ENCODE data around the gene LMX1B.
"Not testable (repeated sequence)": the region's sequence is repeated elsewhere in the genome, so short reads cannot be mapped to it uniquely, and the experiment has no call there.

LMX1B gene

GRCh38 chr9:126708178-126708577 is 94.5 kb downstream of the LMX1B start:
- no peak for DNase-seq (ENCODE audit: low read depth in 2 of 2)

GRCh38 chr9:126709241-126709640 is 95.5 kb downstream of the LMX1B start:
- no peak for DNase-seq (ENCODE audit: low read depth in 2 of 2)

- no peak for DNase-seq (ENCODE audit: low read depth in 2 of 2)
These were observed 101.7 kb downstream of the LMX1B start for GRCh38 chr9:126715382-126715781.

DNA sequence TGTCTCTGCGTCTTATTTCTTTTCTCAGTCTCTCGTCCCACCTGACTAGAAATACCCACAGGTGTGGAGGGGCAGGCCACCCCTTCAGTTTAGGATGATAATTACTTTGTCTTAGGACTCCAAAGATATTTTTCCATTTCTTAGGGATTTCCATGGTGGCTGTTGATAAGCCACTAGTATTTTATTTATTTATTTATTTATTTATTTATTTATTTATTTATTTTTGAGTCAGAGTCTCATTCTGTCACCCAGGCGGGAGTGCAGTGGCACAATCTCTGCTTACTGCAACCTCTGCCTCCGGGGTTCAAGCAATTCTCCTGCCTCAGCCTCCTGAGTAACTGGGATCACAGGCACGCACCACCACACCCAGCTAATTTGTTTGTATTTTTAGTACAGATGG is 103.7 kb downstream of the LMX1B start:
- DNase-seq (ENCODE audit: low read depth in 2 of 2): not testable (repeated sequence)

- peak; percentile 68 to 75 for DNase-seq (ENCODE audit: low read depth in 2 of 2)
These were observed 105.9 kb downstream of the LMX1B start for GRCh38 chr9:126719618-126720031.

- no peak for DNase-seq (ENCODE audit: low read depth in 2 of 2)
These were observed 106.3 kb downstream of the LMX1B start for GRCh38 chr9:126720036-126720435.

DNA sequence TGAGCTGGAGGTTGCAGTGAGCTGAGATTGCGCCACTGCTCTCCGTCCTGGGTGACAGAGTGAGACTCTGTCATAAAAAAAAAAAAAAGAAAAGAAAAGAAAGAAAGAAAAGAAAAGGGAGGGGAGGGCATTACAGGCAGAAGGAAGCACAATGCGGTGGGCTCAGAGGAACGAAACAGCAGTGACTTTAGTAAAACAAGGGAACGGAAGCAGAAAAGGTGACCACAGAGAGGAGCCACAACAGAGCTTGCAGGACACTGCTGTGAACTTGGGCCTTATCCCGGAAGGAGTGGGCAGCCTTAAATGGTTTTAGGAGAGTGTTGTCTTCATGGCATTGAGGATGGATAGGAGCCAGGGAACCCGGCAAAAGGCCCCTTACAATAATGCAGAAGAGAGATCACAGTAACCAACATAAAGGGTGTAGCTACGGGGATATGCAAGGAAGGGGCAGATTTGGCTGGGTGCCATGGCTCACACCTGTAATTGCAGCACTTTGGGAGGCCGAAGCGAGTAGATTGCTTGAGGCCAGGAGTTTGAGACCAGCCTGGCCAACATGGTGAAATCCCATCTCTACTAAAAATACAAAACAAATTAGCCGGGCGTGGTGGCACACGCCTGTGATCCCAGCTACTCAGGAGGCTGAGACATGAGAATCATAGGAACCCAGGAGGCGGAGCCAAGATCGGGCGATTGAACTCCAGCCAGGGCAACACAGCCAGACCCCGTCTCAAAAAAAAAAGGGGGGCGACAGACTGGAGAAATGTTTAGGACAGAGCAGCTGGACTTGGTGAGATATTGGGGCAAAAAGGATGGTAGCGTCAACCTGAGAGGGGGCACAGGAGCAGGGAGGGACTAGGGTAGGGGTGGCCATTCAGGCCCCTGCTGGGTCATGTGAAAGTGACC is 107.2 kb downstream of the LMX1B start:
- no peak for DNase-seq (ENCODE audit: low read depth in 2 of 2)

DNA sequence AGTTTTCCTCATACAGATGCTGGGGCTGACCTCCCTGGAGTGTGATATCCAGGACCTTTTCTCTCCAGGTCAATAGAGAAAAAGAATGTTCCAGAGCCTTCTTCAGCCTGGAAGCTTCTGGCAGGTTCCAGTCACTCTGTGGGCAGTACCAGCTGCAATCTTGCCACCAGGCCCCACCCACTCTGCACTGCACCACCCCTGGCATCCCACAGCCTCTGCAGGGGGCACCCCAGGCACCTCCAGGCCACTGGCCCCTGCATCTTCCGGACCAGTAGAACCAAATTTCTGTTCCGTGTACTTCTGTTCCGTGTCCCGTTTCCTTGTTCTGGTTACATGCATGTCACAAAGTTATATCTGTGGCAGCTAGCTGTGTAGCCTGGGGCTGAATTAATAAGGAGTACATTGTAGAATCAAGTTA is 107.8 kb downstream of the LMX1B start:
- no peak for DNase-seq (ENCODE audit: low read depth in 2 of 2)

DNA sequence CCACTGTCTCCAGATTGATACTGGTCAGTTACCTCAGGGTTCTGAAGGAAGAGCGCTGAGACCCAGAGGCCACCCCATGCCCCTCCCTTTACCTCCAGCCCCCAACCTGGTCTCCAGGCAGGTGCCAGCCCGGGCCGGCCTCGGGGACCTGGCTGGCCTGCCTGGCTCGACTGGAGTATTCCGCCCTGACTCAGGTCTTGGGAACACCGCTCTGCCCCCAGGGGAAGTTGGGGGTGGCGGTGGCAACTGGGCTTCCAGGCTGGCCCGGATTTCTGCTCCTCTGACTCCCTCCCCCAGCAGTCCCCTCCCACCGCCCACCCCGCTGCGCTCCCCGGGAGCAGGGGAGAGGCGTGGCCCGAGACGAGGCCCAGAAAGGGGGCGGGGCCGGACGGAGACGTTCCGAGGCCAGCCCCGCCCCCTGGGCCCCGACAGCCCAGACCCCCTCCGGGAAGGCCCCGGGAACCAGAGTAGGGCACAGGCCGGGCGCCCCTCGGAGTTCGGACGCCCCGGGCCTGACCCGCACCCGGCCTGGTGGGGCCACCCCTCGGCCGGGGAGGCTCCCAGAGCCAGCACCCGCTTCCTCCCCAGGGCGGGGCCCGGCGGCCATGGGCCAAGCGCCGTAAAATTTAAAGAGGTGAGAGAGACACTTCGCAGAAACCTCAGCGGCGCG is 108.7 kb downstream of the LMX1B start:
- DNase-seq (ENCODE audit: low read depth in 2 of 2): peak; percentile 87 to 93

GRCh38 chr9:126722922-126723806 is 109.4 kb downstream of the LMX1B start:
- peak; percentile 58 to 65 for DNase-seq (ENCODE audit: low read depth in 2 of 2)

GRCh38 chr9:126723807-126724172 is 110.1 kb downstream of the LMX1B start:
- DNase-seq (ENCODE audit: low read depth in 2 of 2): no peak

DNA sequence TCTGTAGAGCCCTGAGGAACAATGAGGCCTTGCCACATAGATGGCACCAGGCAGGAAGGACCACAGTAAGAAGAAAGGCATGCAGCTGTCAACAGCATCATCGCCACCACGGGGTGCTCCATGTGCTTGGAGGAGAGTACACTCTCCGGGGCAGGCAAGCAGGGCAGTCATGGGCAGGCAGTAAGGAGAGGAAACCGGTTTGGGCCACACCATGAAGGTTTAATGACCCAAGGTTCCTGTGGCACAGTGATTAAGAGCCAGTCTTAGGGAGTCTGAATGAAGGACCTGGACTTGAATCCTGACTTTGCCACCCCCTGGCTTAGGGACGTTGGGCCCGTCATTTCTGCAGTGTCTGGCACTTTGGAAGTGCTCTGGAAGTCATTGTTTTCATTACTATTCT is 110.5 kb downstream of the LMX1B start:
- DNase-seq (ENCODE audit: low read depth in 2 of 2): no peak

DNA sequence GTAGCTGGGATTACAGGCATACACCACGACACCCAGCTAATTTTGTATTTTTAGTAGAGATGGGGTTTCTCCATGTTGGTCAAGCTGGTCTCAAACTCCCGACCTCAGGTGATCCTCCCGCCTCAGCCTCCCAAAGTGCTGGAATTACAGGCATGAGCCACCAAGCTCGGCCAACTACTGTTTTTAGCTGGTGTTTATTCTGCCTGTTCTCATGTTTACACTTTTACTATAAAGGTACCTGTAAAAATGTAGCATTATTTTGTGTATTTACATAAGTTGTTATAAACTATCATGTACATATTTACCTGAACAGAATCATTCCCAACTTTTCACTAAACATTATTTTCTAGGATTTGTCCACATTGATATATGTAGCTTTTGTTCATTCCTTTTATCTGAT is 111.8 kb downstream of the LMX1B start:
- DNase-seq (ENCODE audit: low read depth in 2 of 2): not testable (repeated sequence)

- not testable (repeated sequence) for DNase-seq (ENCODE audit: low read depth in 2 of 2)
These were observed 114.5 kb downstream of the LMX1B start for GRCh38 chr9:126728210-126728609.

GRCh38 chr9:126730592-126730991 is 116.9 kb downstream of the LMX1B start:
- not testable (repeated sequence) for DNase-seq (ENCODE audit: low read depth in 2 of 2)

GRCh38 chr9:126733005-126733404 is 119.3 kb downstream of the LMX1B start:
- DNase-seq (ENCODE audit: low read depth in 2 of 2): no peak

GRCh38 chr9:126734877-126735276 is 121.1 kb downstream of the LMX1B start:
- DNase-seq (ENCODE audit: low read depth in 2 of 2): no peak

GRCh38 chr9:126735482-126735881 is 121.8 kb downstream of the LMX1B start:
- no peak for DNase-seq (ENCODE audit: low read depth in 2 of 2)

GRCh38 chr9:126738553-126738952 is 124.8 kb downstream of the LMX1B start:
- no peak for DNase-seq (ENCODE audit: low read depth in 2 of 2)

DNA sequence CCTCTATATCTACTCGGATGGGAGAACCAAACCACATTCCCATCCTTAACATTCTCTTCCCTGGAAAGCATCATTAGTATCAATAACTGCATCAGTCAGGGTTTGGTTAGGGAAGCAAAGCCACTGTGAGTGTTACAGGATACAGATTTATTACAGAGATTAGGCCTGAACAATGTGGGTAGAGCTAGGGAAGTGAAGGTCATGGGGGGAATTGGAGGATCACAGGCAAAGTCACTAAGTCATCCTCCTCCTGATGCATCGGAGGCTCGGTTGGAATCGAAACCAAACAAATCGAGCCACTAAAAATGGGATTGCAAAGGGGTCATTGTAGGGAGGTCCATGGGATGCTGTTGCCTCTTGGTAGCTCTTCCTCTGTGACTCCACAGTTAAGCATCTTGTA is 129.3 kb downstream of the LMX1B start:
- no peak for DNase-seq (ENCODE audit: low read depth in 2 of 2)

DNA sequence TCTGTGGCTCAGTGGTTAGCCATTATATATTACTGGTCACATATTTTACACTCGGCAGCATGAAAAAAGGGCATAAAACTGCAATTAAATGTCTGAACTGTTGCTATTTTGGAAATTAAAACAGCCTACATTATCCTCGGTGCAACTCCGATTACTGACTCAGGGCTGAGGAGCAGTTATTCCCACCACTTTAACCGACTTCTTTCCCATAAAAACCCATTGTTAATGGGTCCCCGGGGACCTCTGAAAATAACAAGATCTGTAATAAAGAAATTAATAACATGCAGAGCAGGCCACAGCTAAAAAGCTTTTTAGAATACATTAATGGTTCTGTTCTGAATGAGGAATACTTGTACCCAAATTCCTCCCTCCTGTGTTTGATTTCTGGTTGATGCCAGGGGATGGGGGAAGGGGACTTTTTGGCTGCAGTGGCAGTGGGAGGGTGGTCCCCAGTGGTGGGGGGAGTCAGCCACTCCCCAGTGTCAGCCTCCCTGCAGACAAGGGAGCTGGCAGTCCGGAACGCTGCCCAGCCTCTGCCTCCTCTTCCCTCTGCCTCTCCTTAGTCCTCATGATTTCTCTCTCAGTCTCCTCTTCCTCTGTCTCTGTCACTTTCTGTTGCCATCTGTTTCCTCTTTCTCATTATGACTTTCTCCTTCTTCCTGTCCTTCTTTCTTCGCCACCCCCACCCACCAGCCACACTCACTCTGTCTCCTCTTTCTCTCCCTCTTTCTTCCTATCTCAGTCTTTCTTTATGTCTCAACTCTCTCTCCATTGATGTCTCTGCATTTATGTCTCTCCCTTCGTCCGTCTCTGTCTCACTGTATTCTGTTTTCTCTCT is 132.1 kb downstream of the LMX1B start:
- no peak for DNase-seq (ENCODE audit: low read depth in 2 of 2)
